Keratinocyte (primary cell): Measurements from ENCODE around the gene ASTE1. TPM values are rescaled to one million over a fixed set of nuclear protein-coding genes. Genes with fewer than 3 reads are reported as not detected.

Experiments
- DNase-seq: peaks from one replicate; pipeline ENCODE4 v3.0.0-alpha.2; 2011; ENCODE audit warnings: low read depth, missing footprints, low spot score
- FAIRE-seq: peaks from 2 replicates; lab custom pipeline; 2011; peaks lifted over from hg19 to GRCh38; lab: Jason Lieb, UNC
- H2AFZ ChIP-seq: 2 replicates; pipeline ENCODE4 v1.6.0; 2012; ENCODE audit warnings: low read length, control low read depth, inconsistent platforms; ENCODE audit not compliant: control insufficient read depth
- H3K27ac ChIP-seq: 2 replicates; pipeline ENCODE4 v1.5.1; 2011; ENCODE audit warnings: low read length; ENCODE audit not compliant: control insufficient read depth, insufficient read depth
- H3K27me3 ChIP-seq: 3 replicates; pipeline ENCODE4 v1.6.0; 2011; ENCODE audit warnings: low read length; ENCODE audit not compliant: control insufficient read depth, insufficient read depth; ENCODE audit errors: extremely low read depth
- H3K36me3 ChIP-seq, 2 experiments: 2 replicates in 1 of 2; 3 replicates in 1 of 2; pipeline ENCODE4 v1.5.1; 2011; ENCODE audit warnings: low read length in 2 of 2, mild to moderate bottlenecking in 1 of 2; ENCODE audit not compliant: control insufficient read depth in 2 of 2, insufficient read depth in 2 of 2; ENCODE audit errors: extremely low read depth in 1 of 2
- H3K4me1 ChIP-seq: 3 replicates; pipeline ENCODE4 v1.5.1; 2011; ENCODE audit warnings: low read length; ENCODE audit not compliant: control insufficient read depth, insufficient read depth; ENCODE audit errors: extremely low read depth
- H3K4me2 ChIP-seq: 3 replicates; pipeline ENCODE4 v1.6.0; 2011; ENCODE audit warnings: low read depth, low read length; ENCODE audit not compliant: control insufficient read depth, insufficient read depth; ENCODE audit errors: extremely low read depth
- H3K4me3 ChIP-seq, 3 experiments: fragments of 200-600 bp in 1 of 3; sonication (generic) in 1 of 3; 2 replicates in 2 of 3; 3 replicates in 1 of 3; pipeline ENCODE4 v1.5.1; 2011 to 2016; ENCODE audit warnings: low read length in 3 of 3, mild to moderate bottlenecking in 3 of 3, control low read depth in 2 of 3, inconsistent platforms in 1 of 3, low read depth in 1 of 3, mixed read lengths in 1 of 3, mixed run types in 1 of 3, moderate library complexity in 1 of 3; ENCODE audit not compliant: control insufficient read depth in 2 of 3, insufficient read depth in 2 of 3; ENCODE audit errors: extremely low read depth in 1 of 3
- H3K79me2 ChIP-seq: 2 replicates; pipeline ENCODE4 v1.6.0; 2012; ENCODE audit warnings: low read length; ENCODE audit not compliant: control insufficient read depth, insufficient read depth
- H3K9ac ChIP-seq: 3 replicates; pipeline ENCODE4 v1.6.0; 2011; ENCODE audit warnings: low read length; ENCODE audit not compliant: control insufficient read depth, insufficient read depth; ENCODE audit errors: extremely low read depth
- H3K9me1 ChIP-seq: 3 replicates; pipeline ENCODE4 v1.6.0; 2011; ENCODE audit warnings: low read length; ENCODE audit not compliant: control insufficient read depth, insufficient read depth; ENCODE audit errors: extremely low read depth
- H3K9me3 ChIP-seq: 2 replicates; pipeline ENCODE4 v1.5.1; 2012; ENCODE audit warnings: low read depth, low read length; ENCODE audit not compliant: control insufficient read depth
- H4K20me1 ChIP-seq: 3 replicates; pipeline ENCODE4 v1.6.0; 2011; ENCODE audit warnings: low read length; ENCODE audit not compliant: control insufficient read depth, insufficient read depth; ENCODE audit errors: extremely low read depth
- CTCF ChIP-seq, 3 experiments: IDR thresholded peaks in 1 of 3; conservative IDR thresholded peaks in 1 of 3; optimal IDR thresholded peaks in 1 of 3; 2 replicates in 2 of 3; 3 replicates in 1 of 3; pipeline versions ENCODE3 to v1.5.1; 2011; ENCODE audit warnings: low read length in 3 of 3, mild to moderate bottlenecking in 3 of 3, moderate library complexity in 2 of 3, control low read depth in 1 of 3, inconsistent platforms in 1 of 3; ENCODE audit not compliant: insufficient read depth in 2 of 3; ENCODE audit errors: extremely low read depth in 1 of 3
- EZH2 ChIP-seq: IDR thresholded peaks from one replicate; pipeline ENCODE4 v1.6.1; 2012; ENCODE audit warnings: inconsistent platforms, mild to moderate bottlenecking, low read length, moderate library complexity
- dilution Hi-C: fragments of 300-500 bp; cut with MboI; formaldehyde crosslinking; loops from one replicate; pipeline ENCODE4 v1.7.0; 2020; ENCODE audit warnings: low sequenced_read_pairs; ENCODE audit not compliant: extremely low pct_ligation_motif_present
- polyA plus RNA-seq, 5 experiments: library from polyadenylated mRNA; depleted of rRNA in 3 of 5; stranded (reverse) in 3 of 5; stranded (forward) in 1 of 5; unstranded in 1 of 5; fragments of >200 nt; gene quantifications; 1 replicate in 1 of 5; 2 replicates in 3 of 5; 3 replicates in 1 of 5; pipeline versions ENCODE4 v1.2.1 to v1.2.3, GENCODE V29; 2011 to 2012; ENCODE audit warnings: missing spikeins in 2 of 5, low read depth in 1 of 5, low replicate concordance in 1 of 5

ASTE1 gene
- polyA plus RNA-seq, 1 donor (not counting 4 experiments of a cell fraction or from before 2014, with no cell fraction given) = 5.2 TPM

DNA sequence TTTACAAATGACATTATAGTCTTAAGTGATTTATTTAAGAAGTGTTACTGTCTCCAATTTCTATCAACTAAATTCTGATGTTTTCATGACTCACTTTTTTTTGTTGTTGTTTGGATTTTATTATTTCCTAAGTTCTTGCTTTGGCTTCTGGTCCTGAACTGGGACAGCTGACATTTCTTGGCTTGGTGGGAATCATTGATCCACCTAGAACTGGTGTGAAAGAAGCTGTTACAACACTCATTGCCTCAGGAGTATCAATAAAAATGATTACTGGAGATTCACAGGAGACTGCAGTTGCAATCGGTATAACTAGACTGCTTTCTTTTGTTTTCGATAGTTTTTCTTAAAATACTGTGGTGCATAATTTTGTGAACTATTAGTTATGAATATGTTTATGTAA, 47.5 kb downstream of the ASTE1 start:
- dilution Hi-C loops = no loop called here
- Histone ChIP-seq H3K4me1 (peaks cover 18% of the 10 kb centered on the region), H4K20me1 (no peaks in the 10 kb centered on the region), H3K79me2 (no peaks in the 10 kb centered on the region), H3K36me3 (peaks cover 2 to 6% of the 10 kb centered on the region in 2 experiments), H3K9ac (no peak overlapping the region), H3K4me3 (no peak overlapping the region), H3K27me3 (no peaks in the 10 kb centered on the region), H3K9me1 (no peaks in the 10 kb centered on the region), H3K4me2 (no peak overlapping the region), H3K27ac (no peak overlapping the region), H2AFZ (no peak overlapping the region), H3K9me3 (no peaks in the 10 kb centered on the region)
- DNase-seq (no peak), FAIRE-seq (no peak)
- TF ChIP-seq CTCF (optimal IDR thresholded peaks at IDR 0.05 in 1 of 3, IDR thresholded peaks at IDR 0.05 in 1 of 3, conservative IDR thresholded peaks at IDR 0.05 in 1 of 3; ENCODE audit: extremely low read depth in 1 of 3, insufficient read depth in 2 of 3, low read length in 3 of 3) (no peak), EZH2 (no peak)

- Histone ChIP-seq H3K79me2 (no peaks in the 10 kb centered on the region), H3K27me3 (no peaks in the 10 kb centered on the region), H3K4me1 (peaks cover 21% of the 10 kb centered on the region), H3K27ac (no peak overlapping the region), H4K20me1 (no peaks in the 10 kb centered on the region), H3K4me3 (no peak overlapping the region), H3K9me3 (no peaks in the 10 kb centered on the region), H3K4me2 (no peak overlapping the region), H3K36me3 (peaks cover 8 to 10% of the 10 kb centered on the region in 2 experiments), H3K9me1 (no peaks in the 10 kb centered on the region), H3K9ac (no peak overlapping the region), H2AFZ (no peak overlapping the region)
- no peak for FAIRE-seq
- TF ChIP-seq CTCF (optimal IDR thresholded peaks at IDR 0.05 in 1 of 3, IDR thresholded peaks at IDR 0.05 in 1 of 3, conservative IDR thresholded peaks at IDR 0.05 in 1 of 3; ENCODE audit: extremely low read depth in 1 of 3, insufficient read depth in 2 of 3, low read length in 3 of 3) (no peak), EZH2 (no peak)
- DNase-seq = no peak
- dilution Hi-C loops = no loop called here
Observed at GRCh38 chr3:130976706-130977105, 49.9 kb downstream of the ASTE1 start.
